ENCODE results near the gene USP20. TPM values are rescaled to one million over a fixed set of nuclear protein-coding genes. Genes with fewer than 3 reads are reported as not detected.

The USP20 gene
- total RNA-seq, 4 donors from 2014 or later = 11.5 to 18.5 (median 15.5) TPM

DNA sequence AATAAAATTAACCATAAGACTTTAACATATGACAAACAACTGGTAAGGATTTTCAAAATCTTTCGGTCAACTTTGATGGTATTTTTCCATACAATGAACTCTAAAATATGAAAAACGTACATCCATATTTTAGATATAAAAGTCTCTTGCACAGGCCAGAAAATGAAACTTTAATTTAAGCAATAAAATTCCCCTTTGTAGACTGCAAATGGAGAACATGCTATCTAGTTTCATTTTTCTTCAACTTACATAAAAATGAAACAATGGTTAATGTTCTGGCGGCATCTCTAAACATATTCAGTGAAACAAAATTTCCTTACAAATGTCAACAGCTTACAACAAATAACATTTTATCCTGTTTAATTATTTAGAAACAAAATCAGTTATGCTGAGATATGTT, 84.0 kb downstream of the USP20 start:
- ATAC-seq (ENCODE audit: low FRiP score) = no peak
- DNase-seq (ENCODE audit: low spot score) = no peak
- TF ChIP-seq, protein P1, sequence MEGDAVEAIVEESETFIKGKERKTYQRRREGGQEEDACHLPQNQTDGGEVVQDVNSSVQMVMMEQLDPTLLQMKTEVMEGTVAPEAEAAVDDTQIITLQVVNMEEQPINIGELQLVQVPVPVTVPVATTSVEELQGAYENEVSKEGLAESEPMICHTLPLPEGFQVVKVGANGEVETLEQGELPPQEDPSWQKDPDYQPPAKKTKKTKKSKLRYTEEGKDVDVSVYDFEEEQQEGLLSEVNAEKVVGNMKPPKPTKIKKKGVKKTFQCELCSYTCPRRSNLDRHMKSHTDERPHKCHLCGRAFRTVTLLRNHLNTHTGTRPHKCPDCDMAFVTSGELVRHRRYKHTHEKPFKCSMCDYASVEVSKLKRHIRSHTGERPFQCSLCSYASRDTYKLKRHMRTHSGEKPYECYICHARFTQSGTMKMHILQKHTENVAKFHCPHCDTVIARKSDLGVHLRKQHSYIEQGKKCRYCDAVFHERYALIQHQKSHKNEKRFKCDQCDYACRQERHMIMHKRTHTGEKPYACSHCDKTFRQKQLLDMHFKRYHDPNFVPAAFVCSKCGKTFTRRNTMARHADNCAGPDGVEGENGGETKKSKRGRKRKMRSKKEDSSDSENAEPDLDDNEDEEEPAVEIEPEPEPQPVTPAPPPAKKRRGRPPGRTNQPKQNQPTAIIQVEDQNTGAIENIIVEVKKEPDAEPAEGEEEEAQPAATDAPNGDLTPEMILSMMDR (IDR thresholded peaks at IDR 0.05) = no peak

DNA sequence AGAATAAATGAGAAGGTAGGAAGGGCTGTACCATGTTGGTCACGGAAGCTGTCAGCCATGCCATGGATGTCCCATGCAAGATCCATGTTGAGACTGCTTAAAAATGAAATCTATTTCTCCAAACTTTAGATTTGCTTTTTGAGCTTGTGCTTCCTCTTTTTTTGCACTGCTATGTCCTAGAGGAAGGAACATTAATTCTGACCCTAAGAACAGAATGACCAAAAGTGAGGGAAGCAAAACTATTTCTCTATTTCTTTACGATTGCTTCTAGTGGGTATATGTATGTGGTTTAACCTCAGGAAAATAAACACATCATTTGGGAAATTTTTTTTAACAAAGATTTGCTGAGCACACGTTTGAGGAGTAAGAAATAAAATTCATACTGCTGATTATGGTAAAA, 84.6 kb downstream of the USP20 start:
- no peak for DNase-seq (ENCODE audit: low spot score)
- TF ChIP-seq, protein P1 (IDR thresholded peaks at IDR 0.05) = no peak
- ATAC-seq (ENCODE audit: low FRiP score) = no peak

DNA sequence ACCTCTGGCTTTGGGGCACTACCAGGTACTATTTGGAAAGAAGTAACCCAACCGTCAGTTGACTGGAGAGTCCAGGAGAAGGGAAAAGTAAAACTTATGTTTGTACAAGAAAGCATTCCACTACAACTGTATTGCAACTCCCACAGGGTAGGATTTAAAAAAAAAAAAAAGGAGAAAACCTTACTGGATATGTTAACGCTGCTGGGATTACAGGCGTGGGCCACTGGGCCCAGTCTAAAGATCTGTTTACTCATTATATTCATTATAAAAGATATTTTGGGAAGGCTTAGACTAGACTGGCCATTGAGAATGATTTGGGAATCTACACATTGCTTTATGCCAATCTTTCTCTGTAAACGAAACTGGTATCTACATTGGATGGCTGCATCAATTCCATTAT, 86.6 kb downstream of the USP20 start:
- DNase-seq (ENCODE audit: low spot score) (no peak), ATAC-seq (ENCODE audit: low FRiP score) (no peak)
- TF ChIP-seq, protein P1 (IDR thresholded peaks at IDR 0.05) = no peak

DNA sequence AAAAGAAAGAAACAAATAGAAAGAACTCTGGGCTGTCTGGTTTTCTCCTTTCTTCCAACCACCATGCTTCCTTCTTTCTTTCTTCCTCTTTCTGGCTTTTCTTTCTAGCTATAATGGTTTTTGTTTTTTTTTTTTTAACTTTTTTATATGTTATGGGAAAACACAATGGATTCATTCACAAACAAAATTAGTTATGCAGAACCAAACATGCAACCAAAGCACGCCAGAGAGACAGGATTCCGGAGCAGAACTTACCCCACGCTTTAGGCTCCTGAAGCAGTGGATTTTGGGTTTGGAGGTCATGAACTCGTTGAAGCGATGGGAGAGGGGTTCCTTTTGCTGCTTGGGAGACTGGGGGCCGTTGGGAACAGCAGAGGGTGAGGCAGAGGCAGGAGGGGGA, 88.3 kb downstream of the USP20 start:
- DNase-seq (ENCODE audit: low spot score) = no peak
- TF ChIP-seq, protein P1 (IDR thresholded peaks at IDR 0.05) = no peak
- ATAC-seq (ENCODE audit: low FRiP score) = no peak

DNA sequence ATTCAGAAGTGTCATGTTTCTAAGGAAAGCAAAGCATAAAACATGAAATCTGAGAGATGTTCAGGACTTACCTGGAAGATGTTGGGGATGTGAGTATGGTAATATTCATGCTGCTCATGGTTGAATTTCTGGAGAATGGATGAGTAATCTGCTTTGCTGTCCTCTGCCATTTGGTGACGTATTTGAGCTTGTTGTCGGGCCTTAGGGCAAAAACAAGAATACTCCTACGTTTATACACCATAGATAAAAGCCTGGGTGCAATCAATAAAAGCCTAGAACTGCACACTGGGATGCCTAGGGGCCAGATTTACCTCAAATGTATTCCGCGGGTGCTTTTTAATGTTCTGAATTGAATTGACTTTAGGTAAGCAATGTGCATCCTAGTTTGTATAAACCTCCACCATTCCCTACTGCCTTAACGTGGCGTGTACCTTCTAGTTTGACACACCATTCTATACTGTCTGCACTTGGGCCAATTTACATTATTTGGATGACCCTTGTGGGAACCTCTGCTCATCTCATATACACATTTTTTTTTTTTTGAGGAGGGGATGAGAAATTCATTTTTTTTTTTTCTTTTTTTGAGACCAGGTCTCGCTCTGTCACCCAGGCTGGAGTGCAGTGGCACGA, 94.4 kb downstream of the USP20 start:
- DNase-seq (ENCODE audit: low spot score) (no peak), ATAC-seq (ENCODE audit: low FRiP score) (no peak)
- TF ChIP-seq, protein P1 (IDR thresholded peaks at IDR 0.05) = no peak

DNA sequence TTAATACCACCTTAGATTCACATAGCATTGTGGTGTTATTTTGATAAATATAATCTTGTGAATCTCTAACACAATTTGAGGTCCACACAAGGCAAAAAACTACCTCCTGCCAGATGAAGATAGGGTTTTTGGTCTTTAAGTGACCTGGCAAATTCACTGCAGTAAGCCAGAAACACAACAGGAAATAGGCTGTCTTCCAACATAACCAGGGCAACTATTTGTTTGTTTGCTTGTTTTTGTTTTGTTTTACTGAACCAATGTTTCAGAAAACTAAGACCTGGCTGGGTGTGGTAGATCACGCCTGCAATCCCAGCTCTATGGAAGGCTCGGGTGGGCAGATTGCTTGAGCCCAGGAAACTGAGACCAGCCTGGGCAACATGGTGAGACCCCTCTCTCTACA, 95.5 kb downstream of the USP20 start:
- TF ChIP-seq, protein P1 (IDR thresholded peaks at IDR 0.05) = no peak
- ATAC-seq (ENCODE audit: low FRiP score) (no peak), DNase-seq (ENCODE audit: low spot score) (no peak)

Small RNAs within 50 kb of the gene (small RNA-seq; reads per million reads assigned to genes)
- gene MIR6855 = not detected

Other genes with a start within 250 kb of the USP20 start
- gene C9orf50, start 214.4 kb upstream of the USP20 start, total RNA-seq = not detected
- gene NTMT1, start 209.3 kb upstream of the USP20 start, total RNA-seq = 10 to 100 TPM; 15.8 to 37.9 (median 20.3) TPM
- 10 to 100 TPM; 14.5 to 35.4 (median 16.3) TPM for gene ASB6, start 193.3 kb upstream of the USP20 start, total RNA-seq
- 1 to 10 TPM; 3.6 to 7.3 (median 4.0) TPM for gene PRRX2, start 169.8 kb upstream of the USP20 start, total RNA-seq
- gene PTGES, start 82.4 kb upstream of the USP20 start, total RNA-seq = 10 to 100 TPM in 2 of 4 donors, 1 to 10 TPM in 2; 4.2 to 12.4 (median 8.9) TPM
- gene TOR1B, start 32.3 kb upstream of the USP20 start, total RNA-seq = 10 to 100 TPM; 19.0 to 37.2 (median 28.7) TPM
- gene TOR1A, start 11.3 kb upstream of the USP20 start, total RNA-seq = 10 to 100 TPM; 37.4 to 62.6 (median 51.0) TPM
- gene C9orf78, start 183 bp upstream of the USP20 start, total RNA-seq = 10 to 100 TPM; 44.1 to 98.0 (median 45.0) TPM
- 10 to 100 TPM; 38.7 to 53.4 (median 45.9) TPM for gene FNBP1, start 207.7 kb downstream of the USP20 start, total RNA-seq
- gene GPR107, start 218.4 kb downstream of the USP20 start, total RNA-seq = 10 to 100 TPM; 17.5 to 24.1 (median 20.0) TPM

Measured in omental fat pad (tissue), 4 donors.